ENCODE data around the gene CASP5.
"Not testable (repeated sequence)": the region's sequence is repeated elsewhere in the genome, so short reads cannot be mapped to it uniquely, and the experiment has no call there.

CASP5 gene

GRCh38 chr11:105045676-105046296 lies 22.8 kb upstream of the CASP5 start:
- Mint-ChIP-seq H3K4me3 (peak overlapping the region; percentile 86 to 95), H3K4me1 (ENCODE audit: low read depth in 2 of 2) (peaks cover 29 to 41% of the 10 kb centered on the region in 2 donors), H3K27me3 (no peaks in the 10 kb centered on the region), H3K27ac (peak overlapping the region; percentile 97 to 98), H3K9me3 (no peaks in the 10 kb centered on the region), H3K36me3 (ENCODE audit: insufficient read depth) (peaks cover 15% of the 10 kb centered on the region)
- DNase-seq: no peak
- no peak for ATAC-seq (replicated peaks)

- ATAC-seq (replicated peaks) (peak; percentile 87), DNase-seq (peak; percentile 22 to 34 (median 32))
- Mint-ChIP-seq H3K36me3 (ENCODE audit: insufficient read depth) (peaks cover 22% of the 10 kb centered on the region), H3K4me1 (ENCODE audit: low read depth in 2 of 2) (peaks cover 29 to 43% of the 10 kb centered on the region in 2 donors), H3K4me3 (peak within 1 kb of the TSS; percentile 86 to 95), H3K27ac (peak within 1 kb of the TSS; percentile 97 to 98)
- H3K27me3 Mint-ChIP-seq, H3K9me3 Mint-ChIP-seq: not testable (repeated sequence)
These were observed 21.9 kb upstream of the CASP5 start, which contains the start of gene CARD16 for GRCh38 chr11:105044557-105045524. Gene CARD16 (minus strand): TSS chr11:105045335. CDS start chr11:105045297, 38 bp downstream.

GRCh38 chr11:105042178-105042577 lies 19.2 kb upstream of the CASP5 start:
- Mint-ChIP-seq H3K27ac (peak overlapping the region in 1 of 2 donors; percentile 97), H3K4me1 (ENCODE audit: low read depth in 2 of 2) (peaks cover 37 to 43% of the 10 kb centered on the region in 2 donors), H3K9me3 (no peaks in the 10 kb centered on the region), H3K27me3 (no peaks in the 10 kb centered on the region), H3K4me3 (peak overlapping the region; percentile 86 to 95), H3K36me3 (ENCODE audit: insufficient read depth) (peaks cover 30% of the 10 kb centered on the region)
- DNase-seq (no peak), ATAC-seq (replicated peaks) (no peak)

GRCh38 chr11:105040703-105041102 lies 17.7 kb upstream of the CASP5 start:
- H3K36me3 Mint-ChIP-seq (ENCODE audit: insufficient read depth): peaks cover 30% of the 10 kb centered on the region
- H3K27ac Mint-ChIP-seq: no peak overlapping the region
- no peak for DNase-seq
- H3K9me3 Mint-ChIP-seq: no peaks in the 10 kb centered on the region
- H3K4me3 Mint-ChIP-seq: no peak overlapping the region
- H3K27me3 Mint-ChIP-seq: no peaks in the 10 kb centered on the region
- ATAC-seq (replicated peaks): no peak
- H3K4me1 Mint-ChIP-seq (ENCODE audit: low read depth in 2 of 2): peaks cover 39 to 41% of the 10 kb centered on the region in 2 donors

GRCh38 chr11:105034813-105035620 lies 12.0 kb upstream of the CASP5 start, which contains the start of gene CASP1:
Gene CASP1 (minus strand): TSS chr11:105035144. CDS start chr11:105035113, 31 bp downstream.
- Mint-ChIP-seq H3K27me3 (no peaks in the 10 kb centered on the region), H3K4me3 (peak within 1 kb of the TSS; percentile 91 to 92), H3K36me3 (ENCODE audit: insufficient read depth) (peaks cover 39% of the 10 kb centered on the region), H3K4me1 (ENCODE audit: low read depth in 2 of 2) (peaks cover 41 to 48% of the 10 kb centered on the region in 2 donors), H3K9me3 (no peaks in the 10 kb centered on the region), H3K27ac (peak within 1 kb of the TSS; percentile 97 to 99)
- ATAC-seq (replicated peaks): peak; percentile 76
- DNase-seq: peak; percentile 23 to 27 (median 26)

- peak overlapping the region; percentile 91 to 92 for H3K4me3 Mint-ChIP-seq
- peaks cover 39% of the 10 kb centered on the region for H3K36me3 Mint-ChIP-seq (ENCODE audit: insufficient read depth)
- ATAC-seq (replicated peaks): peak; percentile 7
- H3K9me3 Mint-ChIP-seq, H3K27me3 Mint-ChIP-seq, DNase-seq: not testable (repeated sequence)
- peak overlapping the region; percentile 97 to 99 for H3K27ac Mint-ChIP-seq
- peaks cover 44 to 49% of the 10 kb centered on the region in 2 donors for H3K4me1 Mint-ChIP-seq (ENCODE audit: low read depth in 2 of 2)
These were observed 11.4 kb upstream of the CASP5 start for GRCh38 chr11:105034388-105034787.

- Mint-ChIP-seq H3K36me3 (ENCODE audit: insufficient read depth) (peaks cover 41% of the 10 kb centered on the region), H3K4me3 (peak overlapping the region; percentile 91 to 92), H3K27ac (peak overlapping the region; percentile 97 to 99), H3K9me3 (no peaks in the 10 kb centered on the region), H3K27me3 (no peaks in the 10 kb centered on the region), H3K4me1 (ENCODE audit: low read depth in 2 of 2) (peaks cover 48 to 50% of the 10 kb centered on the region in 2 donors)
- DNase-seq: no peak
- peak; percentile 51 for ATAC-seq (replicated peaks)
These were observed 10.8 kb upstream of the CASP5 start for GRCh38 chr11:105033781-105034180.

GRCh38 chr11:105033343-105033742 lies 10.4 kb upstream of the CASP5 start:
- Mint-ChIP-seq H3K4me3 (peak overlapping the region; percentile 91 to 92), H3K27ac (peak overlapping the region; percentile 97 to 99), H3K27me3 (no peaks in the 10 kb centered on the region), H3K4me1 (ENCODE audit: low read depth in 2 of 2) (peaks cover 47 to 54% of the 10 kb centered on the region in 2 donors), H3K9me3 (no peaks in the 10 kb centered on the region), H3K36me3 (ENCODE audit: insufficient read depth) (peaks cover 45% of the 10 kb centered on the region)
- ATAC-seq (replicated peaks): peak; percentile 28
- no peak for DNase-seq

- H3K27me3 Mint-ChIP-seq: no peaks in the 10 kb centered on the region
- H3K9me3 Mint-ChIP-seq: no peaks in the 10 kb centered on the region
- peak overlapping the region; percentile 91 to 92 for H3K4me3 Mint-ChIP-seq
- peak overlapping the region; percentile 97 to 99 for H3K27ac Mint-ChIP-seq
- peaks cover 49 to 58% of the 10 kb centered on the region in 2 donors for H3K4me1 Mint-ChIP-seq (ENCODE audit: low read depth in 2 of 2)
- H3K36me3 Mint-ChIP-seq (ENCODE audit: insufficient read depth): peaks cover 52% of the 10 kb centered on the region
- DNase-seq (no peak), ATAC-seq (replicated peaks) (peak; percentile 47)
These were observed 9.5 kb upstream of the CASP5 start for GRCh38 chr11:105032495-105032894.

GRCh38 chr11:105027678-105028077 lies 4.7 kb upstream of the CASP5 start:
- DNase-seq: no peak
- Mint-ChIP-seq H3K36me3 (ENCODE audit: insufficient read depth) (peaks cover 75% of the 10 kb centered on the region), H3K4me3 (peak overlapping the region; percentile 0 to 41), H3K9me3 (no peaks in the 10 kb centered on the region), H3K27ac (peak overlapping the region; percentile 11 to 80), H3K4me1 (ENCODE audit: low read depth in 2 of 2) (peaks cover 25 to 36% of the 10 kb centered on the region in 2 donors), H3K27me3 (no peaks in the 10 kb centered on the region)
- no peak for ATAC-seq (replicated peaks)

GRCh38 chr11:105024394-105024793 lies 1.4 kb upstream of the CASP5 start:
- Mint-ChIP-seq H3K4me1 (ENCODE audit: low read depth in 2 of 2) (peaks cover 12 to 21% of the 10 kb centered on the region in 2 donors), H3K27me3 (no peaks in the 10 kb centered on the region), H3K9me3 (no peaks in the 10 kb centered on the region), H3K27ac (peak overlapping the region in 1 of 2 donors; percentile 61), H3K4me3 (no peak overlapping the region), H3K36me3 (ENCODE audit: insufficient read depth) (peaks cover 49% of the 10 kb centered on the region)
- no peak for DNase-seq
- no peak for ATAC-seq (replicated peaks)

- Mint-ChIP-seq H3K9me3 (no peaks in the 10 kb centered on the region), H3K27ac (peak overlapping the region in 1 of 2 donors; percentile 21)
These were observed 441 bp downstream of the CASP5 start for GRCh38 chr11:105022527-105022926.

GRCh38 chr11:105007463-105007862 lies 15.5 kb downstream of the CASP5 start:
- Mint-ChIP-seq H3K27ac (no peak overlapping the region), H3K27me3 (no peaks in the 10 kb centered on the region), H3K4me3 (no peak overlapping the region), H3K4me1 (ENCODE audit: low read depth in 2 of 2) (no peaks in the 10 kb centered on the region), H3K9me3 (no peaks in the 10 kb centered on the region), H3K36me3 (ENCODE audit: insufficient read depth) (no peaks in the 10 kb centered on the region)
- ATAC-seq (replicated peaks): no peak
- DNase-seq: no peak

More at GRCh38 chr11:105022527-105022926, 441 bp downstream of the CASP5 start:
- Mint-ChIP-seq H3K36me3 (ENCODE audit: insufficient read depth) (peaks cover 32% of the 10 kb centered on the region), H3K4me3 (no peak overlapping the region), H3K4me1 (ENCODE audit: low read depth in 2 of 2) (peaks cover 7 to 8% of the 10 kb centered on the region in 2 donors), H3K27me3 (no peaks in the 10 kb centered on the region)
- no peak for DNase-seq
- no peak for ATAC-seq (replicated peaks)
